ENCODE results near the gene ACHE.
"Not testable (repeated sequence)": the region's sequence is repeated elsewhere in the genome, so short reads cannot be mapped to it uniquely, and the experiment has no call there.

ACHE gene

GRCh38 chr7:100861616-100861985, 34.1 kb downstream of the ACHE start:
- DNase-seq = no peak

- DNase-seq = no peak
These were observed 34.7 kb downstream of the ACHE start for GRCh38 chr7:100860702-100861615.

- no peak for DNase-seq
These were observed 35.8 kb downstream of the ACHE start for GRCh38 chr7:100859856-100860255.

GRCh38 chr7:100856871-100857282, 38.8 kb downstream of the ACHE start:
- no peak for DNase-seq

GRCh38 chr7:100855515-100855914, 40.2 kb downstream of the ACHE start:
- DNase-seq = no peak

- not testable (repeated sequence) for DNase-seq
These were observed 40.8 kb downstream of the ACHE start for GRCh38 chr7:100854899-100855298.

GRCh38 chr7:100854146-100854895, 41.4 kb downstream of the ACHE start:
- DNase-seq = no peak

GRCh38 chr7:100852048-100852872, 43.4 kb downstream of the ACHE start, which contains the start of gene SLC12A9:
Gene SLC12A9, plus strand, starts transcription at chr7:100852713. Its CDS starts 1,485 bp downstream, at chr7:100854198.
- peak; percentile 70 to 91 (median 80) for DNase-seq

GRCh38 chr7:100847360-100847759, 48.3 kb downstream of the ACHE start:
- DNase-seq = no peak

- DNase-seq = no peak
These were observed 55.1 kb downstream of the ACHE start for GRCh38 chr7:100840470-100841100.
